Naive thymus-derived CD8-positive, alpha-beta T cell (primary cell): ENCODE measurements around the gene CCPG1. TPM values are rescaled to one million over a fixed set of nuclear protein-coding genes. Genes with fewer than 3 reads are reported as not detected.

Experiments used
- ATAC-seq, 2 donors: fragments of 150-1000 bp; cut with Tn5 transposase in 1 of 2; sonication (Bioruptor Pico), chemical (Tn5 transposase) in 1 of 2; 1 replicate in 1 of 2; 2 replicates in 1 of 2; pipeline ENCODE4 v1.10.0; 2021; ENCODE audit warnings: mild to moderate bottlenecking in 2 of 2, moderate library complexity in 2 of 2
- POLR2A ChIA-PET: fragments of 350-600 bp; sonication (Branson Sonifier 250); formaldehyde crosslinking; loops from one replicate; lab custom pipeline; 2021; ENCODE audit warnings: antibody characterized with exemption; lab: Charles Lee
- DNase-seq, 10 donors: peaks; one replicate each; pipeline versions ENCODE4 v3.0.0 to v3.0.0-alpha.2; 2020 to 2022
- H3K27ac Mint-ChIP-seq, 10 donors: one replicate each; pipeline ENCODE4 v1.8.0; 2020 to 2022; ENCODE audit warnings: mild to moderate bottlenecking in 10 of 10, mixed read lengths in 10 of 10, moderate library complexity in 4 of 10, inconsistent platforms in 1 of 10
- H3K27me3 Mint-ChIP-seq, 5 donors: one replicate each; pipeline ENCODE4 v1.8.0; 2021 to 2022; ENCODE audit warnings: mixed read lengths in 5 of 5
- H3K36me3 Mint-ChIP-seq, 3 donors: one replicate each; pipeline ENCODE4 v1.8.0; 2020 to 2022; ENCODE audit warnings: mixed read lengths in 3 of 3, mild to moderate bottlenecking in 2 of 3, inconsistent platforms in 1 of 3
- H3K4me1 Mint-ChIP-seq, 4 donors: one replicate each; pipeline ENCODE4 v1.8.0; 2021 to 2022; ENCODE audit warnings: mixed read lengths in 4 of 4
- H3K4me3 Mint-ChIP-seq, 10 donors: one replicate each; pipeline ENCODE4 v1.8.0; 2020 to 2022; ENCODE audit warnings: mild to moderate bottlenecking in 10 of 10, mixed read lengths in 10 of 10, moderate library complexity in 6 of 10, inconsistent platforms in 1 of 10
- H3K9me3 Mint-ChIP-seq, 9 donors: one replicate each; pipeline ENCODE4 v1.8.0; 2020 to 2022; ENCODE audit warnings: mixed read lengths in 9 of 9, mild to moderate bottlenecking in 3 of 9, inconsistent platforms in 1 of 9, moderate library complexity in 1 of 9
- microRNA-seq: library from miRNA; unstranded; fragments of <30 nt; microRNA quantifications from one replicate; pipeline ENCODE4 v1.2.0, GENCODE V29; 2022; ENCODE audit warnings: borderline microRNAs expressed
- polyA plus RNA-seq, 3 donors: library from polyadenylated mRNA; unstranded; fragments of 300-500 nt; fragmentation: Illumina TruSeq; gene quantifications; one replicate each; pipeline ENCODE4 v1.2.3, GENCODE V29; 2021
- total RNA-seq, 8 experiments: library from RNA in 2 of 8; stranded (reverse) in 2 of 8; gene quantifications; one replicate each; pipeline ENCODE4 v1.2.3 and lab custom pipeline; 2021 to 2026

The CCPG1 gene
- total and polyA plus RNA-seq, 5 experiments from 2014 or later: 13.1 to 30.9 (median 30.4) TPM

DNA sequence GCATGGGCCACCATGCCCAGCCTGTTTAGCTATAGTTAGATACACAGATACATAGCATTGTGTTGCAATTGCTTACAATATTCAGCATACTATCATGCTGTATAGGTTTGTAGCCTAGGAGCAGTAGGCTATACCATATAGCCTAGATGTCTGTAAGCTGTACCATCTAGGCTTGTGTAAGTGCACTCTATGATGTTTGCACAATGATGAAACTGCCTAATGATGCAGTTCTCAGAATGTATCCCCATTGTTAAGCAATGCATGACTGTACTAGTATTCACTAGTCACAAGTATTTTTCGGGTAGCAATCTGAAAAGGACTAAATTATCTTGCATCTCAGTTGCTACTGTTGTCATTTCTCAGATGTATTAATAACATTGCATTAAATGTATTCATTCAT is 73.2 kb downstream of the CCPG1 start:
- H3K36me3 Mint-ChIP-seq: peaks cover 6 to 71% (median 14%) of the 10 kb centered on the region in 3 donors
- no peaks in the 10 kb centered on the region for H3K9me3 Mint-ChIP-seq

GRCh38 chr15:55334371-55334770 is 73.8 kb downstream of the CCPG1 start:
- Mint-ChIP-seq H3K4me3 (no peak overlapping the region), H3K4me1 (peaks cover 0 to 1% (median 0%) of the 10 kb centered on the region in 4 donors), H3K36me3 (peaks cover 6 to 71% (median 14%) of the 10 kb centered on the region in 3 donors), H3K27ac (no peak overlapping the region), H3K9me3 (no peaks in the 10 kb centered on the region), H3K27me3 (no peaks in the 10 kb centered on the region)
- DNase-seq (no peak), ATAC-seq (no peak)
- POLR2A ChIA-PET: no interaction called here

More for the DNA sequence above, 73.2 kb downstream of the CCPG1 start:
- Mint-ChIP-seq H3K4me3 (no peak overlapping the region), H3K4me1 (peaks cover 0 to 1% (median 0%) of the 10 kb centered on the region in 4 donors), H3K27me3 (no peaks in the 10 kb centered on the region), H3K27ac (peak overlapping the region in 1 of 10 donors; percentile 41)
- DNase-seq (no peak), ATAC-seq (no peak)
- POLR2A ChIA-PET: no interaction called here

DNA sequence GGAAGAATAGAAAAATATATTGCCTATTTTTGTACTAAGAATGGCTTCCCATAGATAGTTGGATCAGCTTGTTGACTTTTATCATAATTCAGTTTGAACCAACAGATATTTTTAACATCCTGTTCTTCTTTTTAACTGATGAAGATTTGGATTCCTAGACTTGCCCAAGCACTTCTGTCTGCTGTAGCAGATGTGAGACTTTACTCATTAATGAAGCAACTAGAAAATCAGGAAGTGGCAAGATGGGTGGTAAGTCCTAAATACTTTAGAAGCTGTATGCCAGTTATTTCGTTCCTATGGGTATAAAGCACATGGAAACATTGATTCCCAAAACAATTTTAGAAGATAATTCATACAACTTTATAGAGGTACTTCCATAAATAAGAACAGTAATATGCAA is 80.8 kb downstream of the CCPG1 start:
- DNase-seq (no peak), ATAC-seq (no peak)
- H3K9me3 Mint-ChIP-seq: no peaks in the 10 kb centered on the region
- H3K4me3 Mint-ChIP-seq: no peak overlapping the region
- peaks cover 7 to 16% (median 12%) of the 10 kb centered on the region in 4 donors for H3K4me1 Mint-ChIP-seq
- peaks cover 5 to 62% (median 7%) of the 10 kb centered on the region in 3 donors for H3K36me3 Mint-ChIP-seq
- POLR2A ChIA-PET: no interaction called here
- H3K27ac Mint-ChIP-seq: peak overlapping the region in 1 of 10 donors; percentile 5
- H3K27me3 Mint-ChIP-seq: no peaks in the 10 kb centered on the region

DNA sequence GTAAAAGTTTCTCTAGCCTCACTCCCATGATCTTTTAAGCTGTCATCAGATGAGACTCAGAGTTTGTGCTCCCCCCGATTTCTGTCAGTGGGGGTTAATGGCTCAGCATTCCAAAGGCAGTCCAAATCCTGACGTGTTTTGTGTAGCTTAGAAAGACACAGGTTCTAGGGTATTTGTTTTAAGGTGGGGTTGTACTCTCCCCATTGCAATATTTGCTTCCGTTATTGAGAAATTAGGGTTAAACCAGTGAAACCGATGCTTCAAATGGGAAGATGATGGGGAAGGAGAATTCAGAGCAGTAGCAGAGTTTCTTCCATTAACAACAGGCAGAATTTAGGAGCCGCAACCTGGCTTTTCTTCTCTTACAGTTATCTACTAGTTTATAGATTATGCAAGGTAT is 85.7 kb downstream of the CCPG1 start:
- Mint-ChIP-seq H3K36me3 (peaks cover 0 to 28% (median 3%) of the 10 kb centered on the region in 3 donors), H3K4me3 (peak overlapping the region in 4 of 10 donors; percentile 8 to 33 (median 18)), H3K9me3 (no peaks in the 10 kb centered on the region), H3K27ac (no peak overlapping the region), H3K27me3 (no peaks in the 10 kb centered on the region), H3K4me1 (peaks cover 18 to 51% (median 38%) of the 10 kb centered on the region in 4 donors)
- DNase-seq: no peak
- ATAC-seq: no peak
- POLR2A ChIA-PET: no interaction called here

GRCh38 chr15:55320963-55321362 is 87.2 kb downstream of the CCPG1 start:
- Mint-ChIP-seq H3K4me3 (peak overlapping the region in 4 of 10 donors; percentile 6 to 36 (median 20)), H3K4me1 (peaks cover 21 to 65% (median 50%) of the 10 kb centered on the region in 4 donors), H3K27me3 (no peaks in the 10 kb centered on the region), H3K27ac (peak overlapping the region in 1 of 10 donors; percentile 52), H3K36me3 (peaks cover 0 to 30% (median 7%) of the 10 kb centered on the region in 3 donors), H3K9me3 (no peaks in the 10 kb centered on the region)
- DNase-seq: no peak
- ATAC-seq: no peak
- POLR2A ChIA-PET: no interaction called here

DNA sequence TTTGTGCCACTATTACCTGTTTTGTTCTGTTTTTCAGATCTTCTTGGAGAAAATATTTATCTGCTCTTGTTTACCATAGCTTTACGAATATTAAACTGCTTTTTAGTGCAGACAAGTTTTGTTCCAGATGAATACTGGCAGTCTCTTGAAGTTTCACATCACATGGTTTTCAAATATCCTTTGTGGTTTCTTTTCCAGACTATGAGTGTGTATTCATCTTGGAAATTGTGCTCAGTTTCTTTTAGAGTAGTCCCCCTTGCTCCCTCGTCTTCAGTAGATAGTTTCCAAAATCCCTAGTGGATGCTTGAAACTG is 88.0 kb downstream of the CCPG1 start:
- Mint-ChIP-seq H3K4me3 (peak overlapping the region; percentile 33 to 98 (median 79)), H3K27me3 (no peaks in the 10 kb centered on the region), H3K27ac (peak overlapping the region in 8 of 10 donors; percentile 7 to 100 (median 51)), H3K9me3 (no peaks in the 10 kb centered on the region), H3K4me1 (peaks cover 25 to 73% (median 58%) of the 10 kb centered on the region in 4 donors), H3K36me3 (peaks cover 0 to 31% (median 7%) of the 10 kb centered on the region in 3 donors)
- ATAC-seq (no peak), DNase-seq (no peak)
- POLR2A ChIA-PET: interaction anchor here (0.5 to 3.1 kb wide), 3 partner anchors 11 to 124 kb away, joined by 4 to 49 read pairs (median 24); partner anchors contain the start of genes CCPG1, PIERCE2 and RSL24D1

- peak overlapping the region; percentile 44 to 100 (median 100) for H3K27ac Mint-ChIP-seq
- H3K9me3 Mint-ChIP-seq: no peaks in the 10 kb centered on the region
- POLR2A ChIA-PET: interaction anchor here (0.5 to 3.1 kb wide), 13 partner anchors 12 to 1648 kb away, joined by 3 to 49 read pairs (median 4); partner anchors contain the start of genes CCPG1, PIERCE2 and RSL24D1
- DNase-seq (no peak), ATAC-seq (no peak)
- H3K36me3 Mint-ChIP-seq: peaks cover 0 to 33% (median 7%) of the 10 kb centered on the region in 3 donors
- H3K4me3 Mint-ChIP-seq: peak overlapping the region; percentile 96 to 99 (median 98)
- H3K27me3 Mint-ChIP-seq: no peaks in the 10 kb centered on the region
- H3K4me1 Mint-ChIP-seq: peaks cover 30 to 78% (median 63%) of the 10 kb centered on the region in 4 donors
Observed at GRCh38 chr15:55319537-55320237, 88.5 kb downstream of the CCPG1 start.

DNA sequence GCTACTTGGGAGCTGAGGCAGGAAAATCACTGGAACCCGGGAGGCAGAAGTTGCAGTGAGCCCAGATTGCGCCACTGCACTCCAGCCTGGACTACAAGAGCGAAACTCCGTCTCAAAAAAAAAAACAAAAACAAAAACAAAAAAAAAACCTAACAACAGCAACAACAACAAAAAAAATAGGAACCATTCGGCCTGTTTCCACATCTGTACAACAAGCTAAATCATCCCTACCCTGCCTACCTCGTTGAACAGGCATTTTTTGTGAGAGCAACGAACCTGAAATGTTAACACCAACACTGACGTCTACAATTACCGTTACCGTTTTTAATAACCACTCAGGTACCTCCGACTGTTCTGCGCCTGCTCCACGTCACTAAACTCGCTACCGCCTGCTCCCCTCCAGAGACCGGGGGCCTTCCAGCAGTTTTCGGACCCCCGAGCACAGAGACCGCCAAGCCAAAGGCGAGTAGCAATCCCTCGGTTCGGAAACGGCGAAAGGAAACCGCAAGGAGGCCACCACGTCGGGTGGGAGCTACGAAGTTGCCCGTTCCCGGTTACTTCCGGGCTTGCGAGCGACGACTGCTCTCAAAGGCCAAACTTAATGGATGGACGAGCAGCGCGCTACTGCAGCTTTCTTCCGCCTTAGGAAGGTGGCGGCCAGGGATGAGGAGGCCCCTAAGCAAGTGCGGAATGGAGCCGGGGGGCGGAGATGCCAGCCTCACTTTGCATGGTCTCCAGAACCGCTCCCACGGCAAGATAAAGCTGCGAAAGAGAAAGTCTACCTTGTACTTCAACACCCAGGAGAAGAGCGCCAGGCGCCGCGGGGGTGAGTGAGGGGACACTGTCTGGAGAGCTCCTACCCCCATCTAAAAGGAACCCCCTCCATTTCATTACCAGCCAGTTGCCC is 89.3 kb downstream of the CCPG1 start, which contains the start of the genes PIGB and PIGBOS1:
Gene PIGB (plus strand): TSS at position 635 of the 907 bp plus-strand sequence. CDS start 29 bp downstream, at position 664.
Gene PIGBOS1 (minus strand): TSS at position 536 of the 907 bp plus-strand sequence. CDS start 1,331 bp downstream, outside the sequence.
- Mint-ChIP-seq H3K4me1 (peaks cover 31 to 80% (median 68%) of the 10 kb centered on the region in 4 donors), H3K4me3 (peak within 1 kb of the TSS; percentile 96 to 99 (median 98)), H3K27ac (peak within 1 kb of the TSS; percentile 99 to 100 (median 100)), H3K36me3 (peaks cover 0 to 29% (median 5%) of the 10 kb centered on the region in 3 donors), H3K27me3 (no peaks in the 10 kb centered on the region), H3K9me3 (no peaks in the 10 kb centered on the region)
- ATAC-seq (peak; percentile 89 to 92), DNase-seq (peak; percentile 51 to 91 (median 80))
- POLR2A ChIA-PET: interaction anchor here (0.6 to 3.1 kb wide), 16 partner anchors 21 to 1649 kb away, joined by 3 to 49 read pairs (median 4); partner anchors contain the start of genes CCPG1, PIERCE2 and RSL24D1

Small RNAs within 50 kb of the gene (microRNA-seq; reads per million reads assigned to microRNA genes)
- gene MIR628: 32.2 reads per million, percentile 48 among the genes with 10 or more reads in this experiment

Other genes with a start within 250 kb of the CCPG1 start
- gene RSL24D1, start 211.4 kb downstream of the CCPG1 start, total RNA-seq: 100 to 1,000 TPM; 139 to 147 TPM
- gene RSL24D1, start 211.4 kb downstream of the CCPG1 start, polyA plus RNA-seq: 100 to 1,000 TPM in 1 of 3 donors, 10 to 100 TPM in 2; 78.8 to 116 (median 93.2) TPM
- 10 to 100 TPM; 26.2 to 28.0 TPM for gene RAB27A, start 118.5 kb downstream of the CCPG1 start, total RNA-seq
- gene RAB27A, start 118.5 kb downstream of the CCPG1 start, polyA plus RNA-seq: 10 to 100 TPM; 35.0 to 88.0 (median 39.3) TPM
- gene PIGBOS1, start 89.2 kb downstream of the CCPG1 start, total RNA-seq: 10 to 100 TPM; 15.7 to 16.5 TPM
- gene PIGBOS1, start 89.2 kb downstream of the CCPG1 start, polyA plus RNA-seq: 10 to 100 TPM; 28.4 to 37.5 (median 34.0) TPM
- gene PIGB, start 89.1 kb downstream of the CCPG1 start, total RNA-seq: 10 to 100 TPM; 12.4 to 21.2 TPM
- gene PIGB, start 89.1 kb downstream of the CCPG1 start, polyA plus RNA-seq: 10 to 100 TPM; 10.8 to 15.3 (median 13.5) TPM
- not detected for gene PIERCE2, start 136 bp upstream of the CCPG1 start, total RNA-seq
- gene PIERCE2, start 136 bp upstream of the CCPG1 start, polyA plus RNA-seq: under 1 TPM in 2 of 3 donors, not detected in 1; 0.44 to 0.50 TPM
- gene DNAAF4, start 99.9 kb upstream of the CCPG1 start, total RNA-seq: 1 to 10 TPM; 2.6 to 2.9 TPM
- under 1 TPM in 2 of 3 donors, not detected in 1; 0.24 to 0.63 TPM for gene DNAAF4, start 99.9 kb upstream of the CCPG1 start, polyA plus RNA-seq
- gene PYGO1, start 180.0 kb upstream of the CCPG1 start, total RNA-seq: not detected
- not detected for gene PYGO1, start 180.0 kb upstream of the CCPG1 start, polyA plus RNA-seq